ELR (cell line): ENCODE data around the gene SIM2.

Source experiments
- DNase-seq: peaks from one replicate; pipeline ENCODE4 v3.0.0-alpha.2; 2015; ENCODE audit warnings: low read depth

Gene SIM2

DNA sequence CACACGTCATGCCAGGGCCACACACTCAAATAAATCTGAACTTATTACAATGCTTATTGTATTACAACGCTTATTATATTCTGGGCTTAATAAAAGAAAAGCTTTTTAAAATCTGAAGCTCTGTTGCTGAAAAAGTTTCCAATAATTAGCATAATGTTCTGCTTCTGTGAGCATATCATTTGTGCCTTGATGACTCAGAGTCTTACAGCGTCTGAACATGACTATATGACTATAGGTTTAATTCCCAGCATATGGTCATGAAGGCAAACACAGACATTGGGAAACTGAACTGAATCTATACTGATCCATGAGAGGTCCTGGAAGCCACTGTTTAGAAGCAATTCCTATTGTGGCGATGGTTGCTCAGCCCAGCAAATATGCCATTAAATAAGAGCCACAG, 66.3 kb downstream of the SIM2 start:
- peak; percentile 37 for DNase-seq

DNA sequence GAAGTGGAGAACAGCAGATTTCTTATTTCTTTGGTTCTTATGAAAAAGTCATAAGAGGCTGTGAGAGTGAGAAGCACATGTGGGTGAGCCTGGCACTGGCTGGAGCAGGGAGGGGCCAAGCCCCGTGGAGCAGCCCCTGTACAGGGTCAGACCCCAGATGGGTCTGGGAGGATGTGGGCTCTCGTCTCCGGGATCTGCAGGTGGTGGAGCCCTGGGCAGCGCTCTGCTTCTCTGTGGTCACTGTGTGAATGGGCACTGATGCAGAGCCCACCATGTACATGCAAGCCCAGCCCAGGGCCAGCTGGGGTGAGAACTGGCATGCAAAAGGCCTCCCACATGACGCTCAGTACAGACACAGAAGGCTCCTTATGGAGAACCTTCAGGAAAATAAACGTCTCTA, 67.6 kb downstream of the SIM2 start:
- no peak for DNase-seq

DNA sequence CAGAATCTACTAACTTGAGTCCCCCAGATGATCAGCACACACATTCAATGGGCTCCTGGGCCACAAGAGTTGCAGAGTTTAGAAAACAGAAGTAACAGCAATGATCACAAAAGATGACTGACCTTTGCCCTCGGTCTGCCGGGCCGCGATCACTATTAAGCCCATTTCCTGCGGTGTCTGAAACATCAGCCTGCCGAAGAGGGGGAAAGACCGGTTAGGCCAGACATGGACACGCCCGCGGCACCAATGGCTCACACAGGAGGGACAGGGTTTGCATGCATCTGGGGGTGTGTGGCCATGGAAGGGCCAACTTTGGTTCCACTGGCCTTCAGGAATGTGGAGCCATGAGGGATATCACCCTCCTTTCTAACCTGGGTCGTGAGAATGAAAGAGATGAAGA, 68.2 kb downstream of the SIM2 start:
- DNase-seq: no peak

DNA sequence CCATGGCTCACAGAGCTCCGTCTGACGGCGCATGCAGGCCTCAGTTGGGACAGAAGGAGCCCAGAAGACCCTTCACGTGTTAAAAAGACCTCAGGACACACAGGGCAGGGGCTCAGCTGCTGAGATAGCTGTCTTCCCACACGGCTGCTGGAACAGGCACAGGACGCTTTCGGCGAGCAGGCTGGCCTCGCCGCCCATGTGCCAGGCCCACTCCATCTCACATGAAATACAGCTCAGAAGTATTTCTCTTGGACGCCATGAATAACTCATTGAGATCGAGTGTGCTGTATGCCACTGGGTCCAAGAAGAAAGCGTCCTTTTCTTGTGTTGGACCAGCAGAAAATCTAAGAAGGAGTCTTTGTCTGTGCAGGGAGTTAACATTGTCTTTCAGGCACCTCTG, 69.6 kb downstream of the SIM2 start:
- DNase-seq: no peak

DNA sequence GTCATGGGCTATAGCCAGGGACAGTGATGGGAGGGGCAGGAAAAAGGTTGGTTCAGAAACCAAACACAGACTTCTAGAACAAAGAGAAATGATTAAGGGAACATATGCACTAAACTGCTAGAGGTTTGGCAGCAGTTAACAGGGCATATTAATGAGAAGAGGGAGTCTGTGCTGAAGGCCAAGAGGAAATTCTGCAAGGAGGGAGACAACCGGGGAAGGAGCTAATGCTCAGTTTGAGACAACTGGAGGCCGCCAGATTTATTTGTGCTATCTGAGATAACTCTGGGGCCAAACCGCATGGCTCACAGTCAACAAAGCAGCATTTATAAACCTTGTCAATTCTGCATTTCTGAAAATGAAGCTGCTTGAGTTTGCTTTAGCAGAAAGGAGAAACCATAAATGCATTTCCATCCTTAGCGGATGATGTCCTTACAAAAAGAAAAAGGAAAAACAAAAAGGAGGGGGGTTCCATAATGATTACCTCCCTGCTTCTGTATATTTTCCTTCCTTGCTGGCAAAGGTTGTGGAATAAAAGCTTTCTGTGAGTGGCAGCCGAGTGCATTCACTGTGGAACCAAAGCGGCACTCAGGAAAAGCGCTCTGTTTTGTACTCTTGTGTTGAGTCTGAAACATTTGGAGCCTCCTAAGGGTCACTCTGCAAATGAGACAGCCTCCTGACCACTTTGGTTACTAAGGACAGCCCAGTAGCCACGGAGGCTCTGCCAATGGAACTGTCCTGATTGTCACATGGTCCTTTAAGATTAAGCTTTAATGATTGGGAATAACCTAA, 70.3 kb downstream of the SIM2 start:
- no peak for DNase-seq

DNA sequence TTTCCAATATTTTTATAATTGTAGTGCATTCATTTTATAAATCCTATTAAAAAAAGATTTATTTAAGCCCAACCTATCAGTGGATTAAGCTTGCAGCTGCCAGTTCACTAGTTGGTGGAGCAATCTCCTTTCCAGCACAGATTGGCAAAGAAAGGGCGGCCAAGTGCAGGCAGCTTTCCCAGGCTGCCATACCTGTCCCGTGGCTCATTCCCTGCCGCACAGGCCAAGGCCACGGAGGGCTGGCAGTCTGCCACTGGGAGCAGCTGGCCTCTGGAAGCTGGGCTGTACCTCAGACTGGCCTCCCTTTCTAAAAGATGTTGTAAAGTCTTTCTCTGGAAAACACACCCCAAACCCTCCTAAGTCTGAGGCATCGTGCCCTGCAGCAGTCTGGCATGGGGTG, 74.2 kb downstream of the SIM2 start:
- DNase-seq: peak; percentile 41

DNA sequence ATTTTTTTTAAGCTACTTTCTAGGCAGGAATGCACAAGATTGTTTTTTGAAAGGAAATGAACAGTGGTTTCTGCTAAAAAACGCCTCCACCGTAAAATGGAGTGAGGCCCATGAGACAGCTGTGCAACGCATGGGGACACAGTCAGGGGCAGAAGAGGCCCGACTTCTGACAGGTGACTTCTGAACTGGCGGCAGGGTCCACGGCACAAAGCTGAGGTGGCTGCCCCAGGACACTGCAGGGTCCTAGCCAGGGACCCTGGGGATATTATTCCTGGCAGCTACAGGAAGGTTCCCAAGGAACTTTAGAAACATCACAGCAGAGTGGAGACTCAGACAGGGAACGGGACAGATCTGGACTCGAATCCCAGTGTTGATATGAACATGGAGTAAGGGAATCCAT, 75.1 kb downstream of the SIM2 start:
- DNase-seq: no peak

DNA sequence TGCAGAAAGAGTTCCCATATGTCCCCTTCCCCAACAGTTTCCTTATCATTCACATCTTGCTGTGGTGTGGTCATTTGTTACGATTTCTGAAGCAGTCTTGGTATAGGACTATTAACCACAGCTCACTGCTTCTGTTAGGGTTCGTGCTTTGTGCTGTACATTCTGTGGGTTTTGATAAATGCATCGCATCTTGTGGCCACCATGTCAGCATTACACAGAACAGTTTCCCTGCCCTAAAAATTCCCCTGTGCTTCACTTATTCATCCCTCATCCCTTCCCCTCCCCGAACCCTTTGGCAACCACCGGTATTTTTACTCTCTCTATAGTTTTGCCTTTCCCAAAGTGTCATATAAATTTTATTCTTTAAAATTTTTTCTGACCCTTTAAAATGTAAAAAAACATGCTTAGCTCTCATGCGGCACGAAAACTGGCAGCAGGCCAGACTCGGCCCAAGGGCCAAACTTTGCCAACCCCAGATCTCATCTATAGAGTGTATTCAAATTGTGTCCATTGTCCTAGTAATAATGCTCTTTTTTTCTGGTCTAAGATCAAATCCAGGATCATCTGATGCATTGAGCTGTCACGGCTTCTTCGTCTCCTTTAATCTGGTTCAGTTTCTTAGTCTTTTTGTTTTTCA, 78.2 kb downstream of the SIM2 start:
- no peak for DNase-seq

DNA sequence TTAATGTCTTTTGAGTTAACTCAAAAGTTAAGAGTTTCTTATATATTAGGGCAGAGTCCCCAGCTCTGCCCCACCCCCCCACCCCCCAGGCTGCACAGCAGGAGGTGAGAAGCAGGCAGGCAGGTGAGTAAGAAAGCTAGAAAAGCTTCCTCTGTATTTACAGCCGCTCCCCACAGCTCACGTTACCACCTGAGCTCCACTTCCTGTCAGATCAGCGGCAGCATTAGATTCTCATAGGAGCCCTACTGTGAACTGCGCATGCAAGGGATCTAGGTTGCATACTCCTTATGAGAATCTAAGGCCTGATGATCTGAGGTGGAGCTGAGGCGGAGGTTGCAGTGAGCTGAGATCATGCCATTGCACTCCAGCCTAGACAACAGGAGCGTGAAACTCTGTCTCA, 81.9 kb downstream of the SIM2 start:
- DNase-seq: no peak

DNA sequence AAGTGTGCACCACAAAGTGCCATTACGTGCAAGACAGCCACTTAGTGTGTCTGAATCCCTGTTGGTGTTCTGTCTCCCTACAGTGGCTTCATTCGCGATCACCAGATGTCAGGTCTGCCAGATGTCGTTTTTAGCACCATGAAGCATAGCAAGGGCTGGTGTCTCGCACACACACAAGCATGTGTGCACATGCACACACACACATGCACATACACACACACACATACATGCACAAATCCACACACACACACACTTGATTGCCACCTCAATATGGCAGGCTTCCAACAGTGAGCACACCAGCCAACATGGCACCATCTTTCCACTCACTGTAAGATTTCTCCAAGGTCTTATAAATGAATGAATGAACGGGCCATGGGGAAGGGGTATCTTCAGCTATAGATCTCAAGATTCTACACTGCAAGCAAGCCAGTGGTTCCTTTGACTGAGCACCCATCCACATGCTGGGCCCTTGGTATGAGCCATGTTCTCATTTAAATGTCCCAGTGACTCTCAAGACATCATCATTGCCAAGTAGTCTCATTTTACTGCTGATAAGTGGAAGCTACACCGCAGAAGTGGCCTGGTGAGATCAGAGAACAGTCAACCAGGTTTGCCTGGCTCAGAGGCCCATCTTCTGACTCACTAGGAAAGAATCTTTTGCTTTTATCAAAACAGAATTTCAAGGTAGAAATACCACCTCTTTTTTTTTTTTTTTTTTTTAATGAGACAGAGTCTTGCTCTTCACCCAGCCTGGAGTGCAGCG, 84.9 kb downstream of the SIM2 start:
- DNase-seq: peak; percentile 89

DNA sequence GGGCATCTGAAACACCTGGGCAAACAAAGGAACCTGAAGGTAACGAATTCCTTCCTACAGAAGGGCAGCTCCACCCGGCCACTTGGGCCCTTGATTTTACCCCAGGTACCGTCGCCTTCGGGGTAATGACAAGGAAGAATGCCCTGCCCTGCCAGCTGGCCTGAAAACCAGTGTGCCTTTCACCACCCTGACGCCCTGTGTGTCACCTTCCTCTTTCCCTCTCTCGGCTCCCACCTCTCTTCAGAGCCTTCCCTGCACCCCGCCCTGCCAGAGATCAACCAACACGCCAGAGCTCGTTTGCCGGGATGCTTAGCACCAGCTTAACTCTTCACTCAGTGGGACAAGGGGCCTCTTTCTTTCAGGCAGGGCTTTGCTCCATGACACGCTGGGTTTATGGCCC, 86.0 kb downstream of the SIM2 start:
- DNase-seq: no peak

DNA sequence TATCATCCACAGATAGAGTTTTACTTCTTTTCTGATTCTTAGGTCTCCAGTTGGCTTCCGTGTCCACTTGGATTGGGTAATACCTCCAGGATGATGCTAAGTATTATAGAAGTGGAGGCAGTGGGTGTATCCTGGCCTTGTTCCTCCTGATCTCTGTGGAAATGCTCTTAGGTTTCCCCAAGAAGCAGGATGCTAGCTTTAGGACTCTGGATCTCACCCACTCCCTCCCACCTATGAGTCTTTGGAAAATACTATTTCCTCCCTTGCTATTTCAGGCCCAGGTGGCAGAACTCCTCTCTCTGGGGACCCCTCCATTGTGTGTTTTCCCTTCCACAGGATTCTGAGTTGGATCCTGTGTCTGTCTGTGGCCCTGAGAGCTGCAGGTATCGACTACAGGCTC, 86.7 kb downstream of the SIM2 start:
- no peak for DNase-seq

DNA sequence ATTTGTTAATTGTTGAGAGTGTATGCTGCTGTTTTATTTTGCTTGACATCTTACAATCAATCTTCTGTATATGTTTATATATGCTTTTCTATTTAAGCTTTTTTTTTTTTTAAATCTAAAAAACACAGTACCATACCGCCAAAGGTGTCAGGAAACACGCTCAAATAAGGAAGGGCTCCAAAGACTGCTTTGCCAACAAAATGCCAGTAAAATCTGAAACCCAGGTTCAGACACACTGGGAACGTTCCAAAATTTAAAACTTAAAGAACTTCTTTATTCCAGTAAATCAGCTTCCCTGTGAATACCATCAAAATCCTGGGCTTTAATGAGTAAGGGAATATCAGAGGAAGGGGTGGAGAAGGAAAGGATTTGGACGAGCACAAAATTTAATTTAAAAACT, 87.3 kb downstream of the SIM2 start:
- no peak for DNase-seq

DNA sequence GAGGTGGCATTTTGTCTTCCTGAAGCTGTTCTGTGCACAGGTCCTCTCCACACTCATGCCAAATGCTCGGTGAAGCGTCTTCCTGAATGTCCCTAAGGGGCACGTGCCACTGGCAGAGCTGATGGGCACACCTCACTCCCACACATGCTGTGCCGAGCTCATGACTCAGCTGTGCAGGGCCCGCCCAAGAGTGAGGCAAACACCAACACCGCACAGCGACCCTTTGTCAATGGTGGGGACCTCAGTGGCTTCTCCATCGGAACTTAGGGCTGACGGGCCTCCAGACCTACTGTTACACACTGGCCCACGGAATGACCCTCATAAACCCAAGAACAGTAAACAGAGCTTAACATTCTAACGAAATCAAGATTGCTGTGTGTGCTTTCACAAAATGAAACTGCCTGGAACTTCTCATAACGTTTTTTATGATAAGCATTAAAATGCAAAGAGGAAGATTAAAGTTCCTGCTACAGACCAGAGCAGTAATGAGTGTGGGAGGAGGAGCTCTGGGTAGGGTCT, 89.3 kb downstream of the SIM2 start:
- peak; percentile 57 for DNase-seq

DNA sequence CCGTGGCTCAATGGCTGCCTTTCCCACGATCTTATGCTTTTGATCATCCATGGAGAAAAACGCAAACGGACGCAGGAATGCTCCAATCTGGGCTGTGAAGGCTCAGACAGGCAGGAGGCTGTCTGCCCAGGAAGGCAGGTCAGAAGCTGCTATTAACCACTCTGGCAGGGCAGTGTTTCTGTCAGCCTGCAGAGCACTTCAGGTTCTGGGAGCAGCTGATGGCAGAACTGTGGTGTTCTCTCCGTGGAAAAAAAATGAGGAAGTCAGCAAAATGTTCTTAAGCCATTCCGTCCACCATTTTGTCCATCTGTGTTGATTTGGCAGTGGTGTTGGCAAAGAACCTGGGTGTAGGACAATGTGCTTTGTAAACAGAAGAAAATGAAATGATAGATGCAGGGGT, 91.7 kb downstream of the SIM2 start:
- no peak for DNase-seq

DNA sequence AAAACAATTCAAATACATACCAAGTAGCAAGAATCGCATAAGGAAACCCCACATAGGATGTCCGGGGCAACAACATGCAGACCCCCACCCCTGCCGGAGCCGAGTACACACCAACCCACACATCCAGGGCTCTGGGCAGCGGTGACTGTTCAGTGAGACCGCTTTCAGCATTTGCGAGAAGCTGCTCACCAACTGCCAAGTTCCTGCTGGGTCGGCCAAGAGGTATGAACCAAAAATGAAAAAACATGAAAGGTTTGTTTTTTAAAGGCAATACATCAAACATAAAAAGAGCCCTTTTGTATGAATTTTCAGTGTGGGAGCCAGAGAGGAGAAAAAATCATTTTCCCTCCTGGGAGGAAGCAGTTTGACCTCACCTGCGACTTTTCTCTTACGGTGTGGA, 92.3 kb downstream of the SIM2 start:
- DNase-seq: no peak

DNA sequence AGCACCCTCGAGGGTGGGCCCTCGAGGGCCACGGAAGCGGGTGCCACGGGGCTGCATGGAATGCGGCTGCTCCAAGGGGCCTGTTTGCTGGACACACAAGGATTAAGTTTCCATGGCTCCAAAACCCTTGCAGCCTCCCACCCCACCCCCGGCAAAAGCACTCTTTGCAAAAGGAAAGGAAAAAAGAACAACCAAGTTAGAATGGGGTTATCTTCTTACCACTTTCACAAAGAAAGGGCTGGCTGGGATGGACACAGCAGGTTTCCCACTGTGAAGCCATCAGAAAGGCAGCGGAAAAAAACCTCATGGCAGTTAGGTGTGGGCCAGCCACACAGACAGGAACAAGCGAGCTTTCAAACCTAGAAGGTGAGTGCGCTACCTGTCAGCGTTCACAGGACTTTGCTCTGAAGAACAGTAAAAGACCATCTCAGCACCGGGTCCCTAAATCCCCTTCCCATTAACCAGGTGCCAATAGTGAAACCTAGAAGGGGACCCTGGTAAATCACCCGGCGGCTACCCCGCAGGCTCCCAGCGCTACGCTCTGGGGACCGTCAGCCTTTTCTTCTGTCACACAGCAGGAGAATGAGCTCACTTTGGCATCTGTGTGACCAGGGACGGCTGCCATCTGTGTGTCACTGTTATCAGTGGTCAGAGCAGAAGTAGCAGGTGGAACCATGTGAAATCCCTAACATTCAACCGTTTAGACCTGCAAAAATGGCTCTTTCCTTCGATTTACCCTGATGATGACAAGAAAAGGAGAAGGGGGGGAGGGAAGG, 93.0 kb downstream of the SIM2 start:
- DNase-seq: no peak

DNA sequence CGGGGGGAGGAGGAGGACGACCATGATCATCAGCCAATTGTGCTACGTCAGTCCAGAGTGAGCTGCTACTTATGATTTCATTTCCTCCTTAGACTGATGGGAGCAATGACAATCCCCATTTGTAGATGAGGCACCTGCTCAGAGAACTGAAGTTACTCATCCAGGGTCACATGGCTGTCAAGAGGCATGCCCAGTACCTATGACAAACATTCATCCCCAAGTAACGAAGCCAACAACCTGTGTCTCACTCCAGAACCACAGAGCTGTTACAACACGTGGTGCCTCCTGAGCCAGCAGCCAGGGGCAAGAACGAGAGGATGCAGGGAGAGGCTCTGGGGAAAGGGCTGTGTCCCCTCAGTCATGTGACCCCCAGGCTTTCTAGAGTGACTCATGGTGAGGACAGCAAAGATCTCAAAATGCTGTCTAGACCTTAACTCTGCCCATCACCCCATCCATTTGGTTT, 93.6 kb downstream of the SIM2 start:
- DNase-seq: peak; percentile 66

DNA sequence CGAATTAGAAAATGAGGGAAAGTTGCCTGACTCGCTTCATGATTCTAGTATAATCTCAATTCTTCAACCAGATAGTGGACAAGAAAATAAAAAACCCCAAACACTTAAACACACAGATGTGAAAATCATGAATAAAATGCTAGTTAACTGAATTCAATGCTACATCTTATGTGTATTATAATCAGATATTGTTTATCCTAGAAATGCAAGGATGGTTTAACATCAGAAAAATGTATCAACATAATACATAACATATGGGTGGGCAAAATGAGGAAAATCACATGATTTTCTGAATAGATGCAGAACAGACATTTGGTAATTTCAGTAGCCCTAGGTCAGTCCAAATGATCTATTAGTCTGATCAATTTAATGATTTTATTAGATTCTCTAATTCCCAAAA, 97.2 kb downstream of the SIM2 start:
- no peak for DNase-seq

DNA sequence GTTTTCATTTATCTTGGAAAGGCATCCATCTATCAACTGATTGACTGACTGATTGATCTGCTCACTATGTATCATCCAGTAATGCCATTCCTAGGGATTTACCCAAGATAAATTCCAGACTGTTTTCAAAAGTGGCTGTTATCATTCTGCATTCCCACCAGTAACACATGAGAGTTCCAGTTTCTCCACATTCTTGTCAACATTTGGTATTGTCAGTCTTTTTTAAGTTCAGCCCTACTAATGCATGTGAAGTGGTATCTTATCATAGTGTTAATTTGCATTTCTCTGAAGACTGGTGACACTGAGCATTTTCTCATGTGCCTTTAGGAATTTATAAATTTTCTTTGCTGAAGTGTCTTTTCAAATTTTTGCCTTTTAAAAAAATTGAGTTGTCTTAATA, 99.6 kb downstream of the SIM2 start:
- no peak for DNase-seq
